ENCODE data around the gene AP1M1. TPM values are rescaled to one million over a fixed set of nuclear protein-coding genes. Genes with fewer than 3 reads are reported as not detected.

Gene AP1M1
- polyA plus RNA-seq, 3 donors: 103 to 134 (median 133) TPM

GRCh38 chr19:16210168-16210567, 12.5 kb downstream of the AP1M1 start:
- Histone ChIP-seq H3K4me1 (ENCODE audit: control insufficient read depth in 1 of 2, insufficient read depth in 2 of 2, low read length in 2 of 2) (no peaks in the 10 kb centered on the region), H3K27me3 (ENCODE audit: control insufficient read depth in 2 of 2, insufficient read depth in 2 of 2, low read length in 2 of 2) (no peaks in the 10 kb centered on the region), H3K36me3 (replicated peaks in 1 of 2; ENCODE audit: control insufficient read depth in 1 of 2, insufficient read depth in 2 of 2, low read length in 2 of 2) (peaks cover 77 to 95% of the 10 kb centered on the region in 2 donors), H3K4me3 (replicated peaks in 1 of 3; ENCODE audit: low read depth in 2 of 3, low read length in 3 of 3) (no peak overlapping the region), H3K79me2 (ENCODE audit: insufficient read depth, low read length) (peaks cover 46% of the 10 kb centered on the region), H3K27ac (ENCODE audit: low read depth in 1 of 2, low read length in 2 of 2) (no peak overlapping the region), H3K4me2 (replicated peaks; ENCODE audit: extremely low read depth, low read length, poor library complexity, severe bottlenecking) (no peak overlapping the region), H4K20me1 (ENCODE audit: insufficient read depth, low read length) (peaks cover 39% of the 10 kb centered on the region), H2AFZ (ENCODE audit: insufficient read depth, low read depth, low read length, poor library complexity, severe bottlenecking) (no peak overlapping the region), H3K9ac (ENCODE audit: insufficient read depth, low read length, poor library complexity, severe bottlenecking) (no peak overlapping the region), H3K9me3 (replicated peaks in 1 of 2; ENCODE audit: control insufficient read depth in 1 of 2, insufficient read depth in 1 of 2, low read length in 2 of 2) (no peaks in the 10 kb centered on the region)
- no peaks in the 10 kb centered on the region for H3K27me3 Mint-ChIP-seq (ENCODE audit: low read depth in 3 of 3)
- no peak for DNase-seq
- peaks cover 0 to 1% (median 0%) of the 10 kb centered on the region in 7 donors for H3K9me3 Mint-ChIP-seq
- WGBS (ENCODE audit: insufficient coverage): 100% methylated on average over 1 of the region's 4 CpGs
- no peak overlapping the region for H3K27ac Mint-ChIP-seq
- no peak overlapping the region for H3K4me3 Mint-ChIP-seq
- H3K36me3 Mint-ChIP-seq: peaks cover 84 to 95% of the 10 kb centered on the region in 2 donors
- TF ChIP-seq CTCF (IDR thresholded peaks at IDR 0.05): no peak
- intact Hi-C loops (cut with micrococcal nuclease): no loop called here
- H3K4me1 Mint-ChIP-seq: peaks cover 3% of the 10 kb centered on the region

- no peak overlapping the region for H3K4me3 Mint-ChIP-seq
- peaks cover 3% of the 10 kb centered on the region for H3K4me1 Mint-ChIP-seq
- H3K9me3 ChIP-seq (replicated peaks in 1 of 2; ENCODE audit: control insufficient read depth in 1 of 2, insufficient read depth in 1 of 2, low read length in 2 of 2): peaks cover 0 to 6% of the 10 kb centered on the region in 2 donors
- H3K4me2 ChIP-seq (replicated peaks; ENCODE audit: extremely low read depth, low read length, poor library complexity, severe bottlenecking): no peak overlapping the region
- peaks cover 82 to 95% of the 10 kb centered on the region in 2 donors for H3K36me3 Mint-ChIP-seq
- TF ChIP-seq CTCF (IDR thresholded peaks at IDR 0.05): no peak
- H3K4me1 ChIP-seq (ENCODE audit: control insufficient read depth in 1 of 2, insufficient read depth in 2 of 2, low read length in 2 of 2): no peaks in the 10 kb centered on the region
- H3K36me3 ChIP-seq (replicated peaks in 1 of 2; ENCODE audit: control insufficient read depth in 1 of 2, insufficient read depth in 2 of 2, low read length in 2 of 2): peaks cover 69 to 94% of the 10 kb centered on the region in 2 donors
- H3K4me3 ChIP-seq (replicated peaks in 1 of 3; ENCODE audit: low read depth in 2 of 3, low read length in 3 of 3): no peak overlapping the region
- no peak for DNase-seq
- H4K20me1 ChIP-seq (ENCODE audit: insufficient read depth, low read length): peaks cover 50% of the 10 kb centered on the region
- peaks cover 0 to 7% (median 2%) of the 10 kb centered on the region in 7 donors for H3K9me3 Mint-ChIP-seq
- no peak overlapping the region for H3K27ac Mint-ChIP-seq
- H2AFZ ChIP-seq (ENCODE audit: insufficient read depth, low read depth, low read length, poor library complexity, severe bottlenecking): no peak overlapping the region
- H3K79me2 ChIP-seq (ENCODE audit: insufficient read depth, low read length): peaks cover 63% of the 10 kb centered on the region
- no peak overlapping the region for H3K9ac ChIP-seq (ENCODE audit: insufficient read depth, low read length, poor library complexity, severe bottlenecking)
- intact Hi-C loops (cut with micrococcal nuclease): no loop called here
- H3K27me3 ChIP-seq (ENCODE audit: control insufficient read depth in 2 of 2, insufficient read depth in 2 of 2, low read length in 2 of 2): no peaks in the 10 kb centered on the region
- no peak overlapping the region for H3K27ac ChIP-seq (ENCODE audit: low read depth in 1 of 2, low read length in 2 of 2)
- H3K27me3 Mint-ChIP-seq (ENCODE audit: low read depth in 3 of 3): peaks cover 0 to 1% (median 0%) of the 10 kb centered on the region in 3 donors
Observed at GRCh38 chr19:16213076-16213475, 15.4 kb downstream of the AP1M1 start.
